SH-SY5Y (cell line): ENCODE measurements around the gene QRICH2.

Experiments used
- GATA2 ChIP-seq: IDR thresholded peaks from 2 replicates; pipeline ENCODE4 v1.6.1; 2011; ENCODE audit warnings: mild to moderate bottlenecking, low read depth, low read length
- GATA3 ChIP-seq: IDR thresholded peaks from 2 replicates; pipeline ENCODE4 v1.6.1; 2011; ENCODE audit warnings: low read depth, mild to moderate bottlenecking, low read length, moderate library complexity

GRCh38 chr17:76239538-76240274, 68.4 kb downstream of the QRICH2 start:
- TF ChIP-seq GATA3 (no peak), GATA2 (no peak)
